ENCODE data around the gene MTCL1. TPM values are rescaled to one million over a fixed set of nuclear protein-coding genes. Genes with fewer than 3 reads are reported as not detected.

MTCL1 gene
- total and polyA plus RNA-seq, 4 donors: 1.3 to 12.4 (median 3.7) TPM

- WGBS, 2 donors: 93 to 96% methylated on average over 4 of the region's 4 CpGs
- Histone ChIP-seq H3K4me1 (ENCODE audit: control insufficient read depth in 5 of 5, insufficient read depth in 5 of 5, low read length in 5 of 5) (no peaks in the 10 kb centered on the region), H3K27me3 (ENCODE audit: control insufficient read depth in 3 of 3, insufficient read depth in 3 of 3, low read length in 2 of 3) (no peaks in the 10 kb centered on the region), H3K9me3 (ENCODE audit: control insufficient read depth in 4 of 4, insufficient read depth in 3 of 4, low read length in 3 of 4) (no peaks in the 10 kb centered on the region), H3K27ac (ENCODE audit: low read depth in 1 of 2, low read length in 1 of 2) (no peak overlapping the region), H3K4me3 (no peak overlapping the region), H3K36me3 (ENCODE audit: control insufficient read depth in 4 of 4, insufficient read depth in 4 of 4, low read length in 4 of 4) (no peaks in the 10 kb centered on the region), H3K9ac (ENCODE audit: insufficient read depth in 1 of 2, low read length in 2 of 2) (no peak overlapping the region)
- no peak for TF ChIP-seq CTCF (IDR thresholded peaks at IDR 0.05; ENCODE audit: control extremely low read depth, extremely low read depth)
- DNase-seq (no peak), ATAC-seq (ENCODE audit: insufficient read depth, low FRiP score) (no peak)
Measured at GRCh38 chr18:8857806-8858205, 152.4 kb downstream of the MTCL1 start.

- Histone ChIP-seq H3K9me3 (ENCODE audit: control insufficient read depth in 4 of 4, insufficient read depth in 3 of 4, low read length in 3 of 4) (no peaks in the 10 kb centered on the region), H3K36me3 (ENCODE audit: control insufficient read depth in 4 of 4, insufficient read depth in 4 of 4, low read length in 4 of 4) (no peaks in the 10 kb centered on the region), H3K4me3 (no peak overlapping the region), H3K27ac (ENCODE audit: low read depth in 1 of 2, low read length in 1 of 2) (no peak overlapping the region), H3K27me3 (ENCODE audit: control insufficient read depth in 3 of 3, insufficient read depth in 3 of 3, low read length in 2 of 3) (no peaks in the 10 kb centered on the region), H3K4me1 (ENCODE audit: control insufficient read depth in 5 of 5, insufficient read depth in 5 of 5, low read length in 5 of 5) (no peaks in the 10 kb centered on the region), H3K9ac (ENCODE audit: insufficient read depth in 1 of 2, low read length in 2 of 2) (no peak overlapping the region)
- ATAC-seq (ENCODE audit: insufficient read depth, low FRiP score) (peak; percentile 84), DNase-seq (peak in 1 of 3 donors; percentile 30)
- WGBS, 2 donors: 45 to 79% methylated on average over 1 of the region's 1 CpG
- no peak for TF ChIP-seq CTCF (IDR thresholded peaks at IDR 0.05; ENCODE audit: control extremely low read depth, extremely low read depth)
Measured at GRCh38 chr18:8858888-8859511, 153.6 kb downstream of the MTCL1 start.

- Histone ChIP-seq H3K9me3 (ENCODE audit: control insufficient read depth in 4 of 4, insufficient read depth in 3 of 4, low read length in 3 of 4) (no peaks in the 10 kb centered on the region), H3K4me1 (ENCODE audit: control insufficient read depth in 5 of 5, insufficient read depth in 5 of 5, low read length in 5 of 5) (no peaks in the 10 kb centered on the region), H3K9ac (ENCODE audit: insufficient read depth in 1 of 2, low read length in 2 of 2) (no peak overlapping the region), H3K36me3 (ENCODE audit: control insufficient read depth in 4 of 4, insufficient read depth in 4 of 4, low read length in 4 of 4) (no peaks in the 10 kb centered on the region), H3K4me3 (no peak overlapping the region), H3K27me3 (ENCODE audit: control insufficient read depth in 3 of 3, insufficient read depth in 3 of 3, low read length in 2 of 3) (no peaks in the 10 kb centered on the region), H3K27ac (ENCODE audit: low read depth in 1 of 2, low read length in 1 of 2) (no peak overlapping the region)
- WGBS, 2 donors: 82 to 86% methylated on average over 6 of the region's 6 CpGs
- ATAC-seq (ENCODE audit: insufficient read depth, low FRiP score): no peak
- TF ChIP-seq CTCF (IDR thresholded peaks at IDR 0.05; ENCODE audit: control extremely low read depth, extremely low read depth): no peak
- DNase-seq: no peak
Measured at GRCh38 chr18:8860845-8861642, 155.7 kb downstream of the MTCL1 start.

Measured in lung (tissue), 12 donors.